HFF-Myc (cell line): ENCODE measurements around the gene ITFG2.

Experiments
- DNase-seq: peaks from one replicate; pipeline ENCODE4 v3.0.0-alpha.2; 2011; ENCODE audit warnings: low read depth; ENCODE audit errors: extremely low read depth
- H3K4me3 ChIP-seq: replicated peaks from 2 replicates; pipeline ENCODE4 v1.5.1; 2011; ENCODE audit warnings: low read depth, mild to moderate bottlenecking, control low read depth, low read length
- TF ChIP-seq, protein P1 (sequence below): IDR thresholded peaks from 2 replicates; pipeline ENCODE4 v1.5.1; 2012; ENCODE audit warnings: mild to moderate bottlenecking, low read depth, low read length, control low read depth; ENCODE audit errors: missing control alignments

Gene ITFG2

DNA sequence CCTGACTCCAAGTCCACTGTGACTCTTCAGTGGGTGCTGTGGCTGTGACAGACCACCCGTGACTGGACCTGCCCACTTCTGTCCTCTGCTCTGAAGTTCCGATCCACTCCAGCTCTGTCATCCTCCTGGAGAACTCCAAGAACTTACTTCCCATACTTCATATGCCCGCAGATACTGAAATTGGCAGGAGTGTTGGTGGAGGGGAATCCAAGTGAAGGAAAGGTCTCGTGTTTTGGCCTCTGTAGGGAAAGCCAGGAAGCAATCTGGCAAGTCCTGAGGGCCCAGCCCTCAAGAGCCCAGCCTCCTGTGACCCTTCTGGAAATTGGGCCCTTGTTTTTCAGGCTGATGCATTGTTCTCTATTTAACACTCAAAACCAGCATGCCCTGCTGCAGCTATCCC is 40.1 kb upstream of the ITFG2 start:
- no peak for DNase-seq
- TF ChIP-seq, protein P1, sequence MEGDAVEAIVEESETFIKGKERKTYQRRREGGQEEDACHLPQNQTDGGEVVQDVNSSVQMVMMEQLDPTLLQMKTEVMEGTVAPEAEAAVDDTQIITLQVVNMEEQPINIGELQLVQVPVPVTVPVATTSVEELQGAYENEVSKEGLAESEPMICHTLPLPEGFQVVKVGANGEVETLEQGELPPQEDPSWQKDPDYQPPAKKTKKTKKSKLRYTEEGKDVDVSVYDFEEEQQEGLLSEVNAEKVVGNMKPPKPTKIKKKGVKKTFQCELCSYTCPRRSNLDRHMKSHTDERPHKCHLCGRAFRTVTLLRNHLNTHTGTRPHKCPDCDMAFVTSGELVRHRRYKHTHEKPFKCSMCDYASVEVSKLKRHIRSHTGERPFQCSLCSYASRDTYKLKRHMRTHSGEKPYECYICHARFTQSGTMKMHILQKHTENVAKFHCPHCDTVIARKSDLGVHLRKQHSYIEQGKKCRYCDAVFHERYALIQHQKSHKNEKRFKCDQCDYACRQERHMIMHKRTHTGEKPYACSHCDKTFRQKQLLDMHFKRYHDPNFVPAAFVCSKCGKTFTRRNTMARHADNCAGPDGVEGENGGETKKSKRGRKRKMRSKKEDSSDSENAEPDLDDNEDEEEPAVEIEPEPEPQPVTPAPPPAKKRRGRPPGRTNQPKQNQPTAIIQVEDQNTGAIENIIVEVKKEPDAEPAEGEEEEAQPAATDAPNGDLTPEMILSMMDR = no peak

DNA sequence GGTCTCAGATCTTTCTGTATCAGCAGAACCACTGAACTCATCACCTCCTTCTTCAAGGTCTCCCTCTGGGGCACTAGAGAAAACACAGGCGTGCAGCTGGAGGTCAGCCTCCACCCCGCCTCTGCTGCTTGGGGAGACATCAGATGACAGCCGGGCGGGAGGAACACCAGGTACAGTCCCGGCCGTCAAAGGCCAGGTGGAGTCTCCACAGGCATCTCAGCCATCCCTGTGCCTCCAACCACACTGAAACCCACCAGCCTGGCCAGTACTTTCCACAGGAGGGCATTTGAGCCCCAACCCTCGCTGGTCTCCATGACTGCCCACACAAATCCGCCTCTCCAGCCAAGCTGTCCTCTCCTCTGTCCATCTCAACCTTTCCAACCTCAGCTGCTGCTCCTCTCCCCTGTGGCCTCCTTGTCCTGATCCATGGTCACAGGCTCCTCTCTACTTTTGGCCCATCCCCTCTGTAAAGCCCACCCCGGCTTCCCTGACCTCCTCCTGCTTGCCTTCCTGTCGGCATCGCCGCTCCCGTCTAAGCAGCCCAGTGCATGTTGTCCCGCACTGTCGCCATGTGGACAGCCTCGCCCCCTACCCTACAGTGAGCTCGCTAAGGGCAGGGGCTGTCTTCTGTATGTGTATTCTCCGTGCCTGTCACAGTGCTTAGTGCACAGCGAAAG is 39.1 kb upstream of the ITFG2 start:
- H3K4me3 ChIP-seq = no peak overlapping the region
- TF ChIP-seq, protein P1 = no peak
- DNase-seq = no peak

More for the DNA sequence above, 40.1 kb upstream of the ITFG2 start:
- H3K4me3 ChIP-seq = no peak overlapping the region

DNA sequence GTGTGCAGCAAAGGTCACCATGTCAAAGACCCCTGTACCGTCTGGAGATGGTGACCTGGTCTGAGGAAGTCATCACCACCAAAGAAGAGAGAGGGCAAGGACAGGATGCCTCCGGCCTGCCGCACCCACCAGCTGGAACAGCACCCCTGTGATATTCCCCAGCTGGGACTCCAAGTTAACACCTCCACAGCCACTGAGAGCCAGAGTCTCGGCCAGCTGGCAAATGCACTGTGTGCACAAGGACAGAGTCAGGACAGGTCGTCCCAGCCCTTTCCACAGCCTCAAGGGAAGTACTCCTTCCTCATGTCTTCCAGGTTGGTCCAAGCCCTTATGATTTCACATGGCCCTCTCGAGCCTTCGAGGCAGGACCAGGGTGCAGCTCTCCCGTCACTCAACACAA is 37.0 kb upstream of the ITFG2 start:
- H3K4me3 ChIP-seq = no peak overlapping the region
- no peak for DNase-seq
- TF ChIP-seq, protein P1 = no peak

DNA sequence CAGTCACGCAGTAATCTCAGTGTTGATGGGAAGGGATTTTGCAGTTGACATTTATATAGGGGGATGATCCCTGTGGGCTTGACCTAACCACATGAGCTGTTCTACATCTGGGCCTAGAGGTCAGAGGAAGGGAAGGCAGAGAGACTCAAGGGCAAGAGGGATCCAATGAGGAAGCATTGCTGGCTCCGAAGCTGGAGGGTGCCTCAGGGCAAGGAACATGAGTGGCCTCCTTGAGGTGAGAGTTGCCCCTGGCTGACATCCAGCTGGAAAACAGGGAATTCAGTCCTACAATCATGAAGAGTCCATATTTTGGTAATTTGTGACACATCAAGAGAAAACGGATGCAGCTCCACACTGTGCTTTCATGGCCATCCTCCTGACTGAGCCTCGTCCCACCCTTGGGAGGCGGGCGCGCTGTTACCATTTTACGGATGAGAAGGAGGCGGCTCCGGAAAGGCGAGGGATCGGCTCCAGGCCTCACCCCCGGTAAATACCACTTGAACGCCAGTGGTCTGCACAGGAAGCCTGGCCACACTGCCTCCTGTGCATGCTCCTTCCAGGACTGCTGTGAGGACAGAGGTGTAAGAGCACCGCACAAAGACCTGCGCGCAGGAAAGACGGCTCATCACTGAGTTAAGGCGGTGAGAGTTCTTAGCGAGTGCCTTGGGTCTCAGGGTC is 36.2 kb upstream of the ITFG2 start:
- no peak for DNase-seq
- TF ChIP-seq, protein P1 = no peak
- H3K4me3 ChIP-seq = no peak overlapping the region

DNA sequence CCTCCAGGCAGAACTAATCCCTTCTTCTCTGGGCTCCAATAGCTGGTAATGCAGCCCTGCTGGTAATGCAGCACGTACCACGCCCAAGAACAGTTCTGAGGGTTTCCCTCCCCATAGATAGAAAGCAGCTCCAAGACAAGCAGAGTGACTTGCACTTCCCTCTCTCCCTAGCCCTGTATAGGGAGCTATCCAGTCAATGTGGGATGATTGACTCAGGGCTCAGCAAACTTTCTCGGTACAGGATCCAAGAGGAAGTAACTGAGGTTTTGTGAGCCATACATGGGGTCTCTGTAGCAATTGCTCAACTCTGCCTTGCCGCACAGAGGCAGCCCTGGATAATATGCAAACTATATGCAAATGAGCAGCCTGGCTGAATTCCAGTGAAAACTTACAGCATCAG is 33.2 kb upstream of the ITFG2 start:
- H3K4me3 ChIP-seq = no peak overlapping the region
- TF ChIP-seq, protein P1 = no peak
- no peak for DNase-seq

DNA sequence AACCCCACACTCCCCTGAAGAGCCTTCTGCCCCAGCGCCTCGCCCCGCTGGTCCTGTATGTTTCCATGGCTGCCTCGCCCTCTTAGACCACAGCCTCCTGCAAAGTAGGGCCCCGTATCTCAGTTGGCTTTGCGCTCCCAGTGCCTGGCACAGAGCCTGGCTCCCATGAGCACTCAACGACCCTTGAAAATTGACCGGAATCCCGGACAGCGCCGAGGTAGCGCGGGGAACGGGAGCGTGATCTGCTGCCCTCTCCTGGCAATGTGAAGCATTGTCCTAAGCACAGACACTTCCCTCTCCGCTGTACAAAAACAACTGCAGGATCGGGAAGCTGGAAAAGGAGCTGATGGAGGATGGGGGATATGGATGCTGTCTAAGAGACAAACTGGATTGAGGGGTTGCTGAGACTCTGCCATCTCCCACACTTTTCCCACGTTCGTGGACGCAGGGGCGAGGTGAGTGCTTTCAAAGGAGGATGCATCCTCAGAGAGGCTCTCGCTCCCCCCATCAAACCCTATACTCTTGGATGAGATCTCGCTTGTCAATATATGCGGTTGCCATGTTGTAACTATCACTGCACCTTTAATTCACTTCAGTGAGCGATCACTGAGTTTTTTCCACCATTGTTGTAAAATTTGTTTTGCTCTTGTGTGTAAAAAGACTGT is 28.4 kb upstream of the ITFG2 start:
- H3K4me3 ChIP-seq = no peak overlapping the region
- TF ChIP-seq, protein P1 = peak; percentile 94
- DNase-seq = no peak
